Gastrocnemius medialis (tissue), 4 donors: Measurements from ENCODE around the gene METTL23.

Experiments
- POLR2A ChIP-seq, 2 donors: fragments of 450-650 bp; IDR thresholded peaks; one replicate each; pipeline ENCODE4 v1.6.1; 2017; ENCODE audit warnings: antibody characterized with exemption in 2 of 2, mild to moderate bottlenecking in 2 of 2, moderate library complexity in 2 of 2
- TF ChIP-seq, protein P1 (sequence below), 5 experiments: fragments of 450-650 bp in 3 of 5; fragments of 200-600 bp in 2 of 5; sonication (generic) in 2 of 5; IDR thresholded peaks in 4 of 5; conservative IDR thresholded peaks in 1 of 5; 1 replicate in 4 of 5; 2 replicates in 1 of 5; pipeline ENCODE4 v1.5.1; 2016 to 2019; ENCODE audit warnings: antibody characterized with exemption in 5 of 5, mild to moderate bottlenecking in 3 of 5, moderate library complexity in 3 of 5

DNA sequence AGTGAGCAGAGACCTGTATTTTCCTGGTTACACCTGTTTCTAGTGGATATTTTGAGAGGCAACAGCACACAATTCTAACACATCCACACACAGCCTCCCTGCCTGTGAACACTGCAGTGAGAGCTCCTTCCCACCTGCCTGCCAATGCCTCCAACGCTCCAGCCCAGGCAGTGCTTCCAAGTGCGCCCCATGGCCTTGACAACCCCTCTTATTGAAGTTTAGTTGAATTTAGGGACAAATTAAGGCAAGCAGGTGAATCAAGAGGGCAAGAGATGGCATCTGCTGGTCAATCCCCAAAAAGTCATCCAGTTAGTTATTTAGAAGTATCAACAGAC is 11.2 kb upstream of the METTL23 start:
- TF ChIP-seq POLR2A (IDR thresholded peaks at IDR 0.05), result no peak
- TF ChIP-seq, protein P1, sequence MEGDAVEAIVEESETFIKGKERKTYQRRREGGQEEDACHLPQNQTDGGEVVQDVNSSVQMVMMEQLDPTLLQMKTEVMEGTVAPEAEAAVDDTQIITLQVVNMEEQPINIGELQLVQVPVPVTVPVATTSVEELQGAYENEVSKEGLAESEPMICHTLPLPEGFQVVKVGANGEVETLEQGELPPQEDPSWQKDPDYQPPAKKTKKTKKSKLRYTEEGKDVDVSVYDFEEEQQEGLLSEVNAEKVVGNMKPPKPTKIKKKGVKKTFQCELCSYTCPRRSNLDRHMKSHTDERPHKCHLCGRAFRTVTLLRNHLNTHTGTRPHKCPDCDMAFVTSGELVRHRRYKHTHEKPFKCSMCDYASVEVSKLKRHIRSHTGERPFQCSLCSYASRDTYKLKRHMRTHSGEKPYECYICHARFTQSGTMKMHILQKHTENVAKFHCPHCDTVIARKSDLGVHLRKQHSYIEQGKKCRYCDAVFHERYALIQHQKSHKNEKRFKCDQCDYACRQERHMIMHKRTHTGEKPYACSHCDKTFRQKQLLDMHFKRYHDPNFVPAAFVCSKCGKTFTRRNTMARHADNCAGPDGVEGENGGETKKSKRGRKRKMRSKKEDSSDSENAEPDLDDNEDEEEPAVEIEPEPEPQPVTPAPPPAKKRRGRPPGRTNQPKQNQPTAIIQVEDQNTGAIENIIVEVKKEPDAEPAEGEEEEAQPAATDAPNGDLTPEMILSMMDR (IDR thresholded peaks at IDR 0.05 in 4 of 5, conservative IDR thresholded peaks at IDR 0.05 in 1 of 5), result no peak
